Activated T-cell treated with anti-CD3 and anti-CD28 coated beads for 1 hour (primary cell): Measurements from ENCODE around the gene DOCK1.

Source experiments
- DNase-seq: peaks from one replicate; pipeline ENCODE4 v3.0.0-alpha.2; 2020; ENCODE audit warnings: low read depth

Gene DOCK1

GRCh38 chr10:127039435-127039834 lies 134.2 kb downstream of the DOCK1 start:
- DNase-seq: no peak

- DNase-seq: no peak
These were observed 135.5 kb downstream of the DOCK1 start for GRCh38 chr10:127040756-127041155.

- DNase-seq: no peak
These were observed 136.3 kb downstream of the DOCK1 start for GRCh38 chr10:127041552-127041951.

GRCh38 chr10:127043301-127043700 lies 138.1 kb downstream of the DOCK1 start:
- no peak for DNase-seq

GRCh38 chr10:127044186-127044585 lies 139.0 kb downstream of the DOCK1 start:
- DNase-seq: no peak

- DNase-seq: no peak
These were observed 142.0 kb downstream of the DOCK1 start for GRCh38 chr10:127046975-127047877.

GRCh38 chr10:127047878-127048238 lies 142.6 kb downstream of the DOCK1 start:
- DNase-seq: no peak

GRCh38 chr10:127048630-127049029 lies 143.4 kb downstream of the DOCK1 start:
- DNase-seq: no peak

GRCh38 chr10:127052001-127052400 lies 146.8 kb downstream of the DOCK1 start:
- no peak for DNase-seq

GRCh38 chr10:127055263-127055662 lies 150.0 kb downstream of the DOCK1 start:
- DNase-seq: no peak

- no peak for DNase-seq
These were observed 154.1 kb downstream of the DOCK1 start for GRCh38 chr10:127059314-127059713.

- no peak for DNase-seq
These were observed 158.5 kb downstream of the DOCK1 start for GRCh38 chr10:127063762-127064161.

GRCh38 chr10:127064474-127064873 lies 159.2 kb downstream of the DOCK1 start:
- DNase-seq: no peak

GRCh38 chr10:127067542-127068194 lies 162.4 kb downstream of the DOCK1 start:
- DNase-seq: no peak

GRCh38 chr10:127068485-127068884 lies 163.3 kb downstream of the DOCK1 start:
- DNase-seq: no peak

GRCh38 chr10:127069436-127069835 lies 164.2 kb downstream of the DOCK1 start:
- DNase-seq: no peak

- DNase-seq: no peak
These were observed 165.9 kb downstream of the DOCK1 start for GRCh38 chr10:127071126-127071525.

GRCh38 chr10:127073666-127074065 lies 168.4 kb downstream of the DOCK1 start:
- no peak for DNase-seq

GRCh38 chr10:127079392-127079791 lies 174.2 kb downstream of the DOCK1 start:
- no peak for DNase-seq

- no peak for DNase-seq
These were observed 175.1 kb downstream of the DOCK1 start for GRCh38 chr10:127080317-127080716.

- DNase-seq: no peak
These were observed 176.7 kb downstream of the DOCK1 start for GRCh38 chr10:127081851-127082345.

GRCh38 chr10:127082651-127083050 lies 177.4 kb downstream of the DOCK1 start:
- DNase-seq: no peak

- no peak for DNase-seq
These were observed 180.7 kb downstream of the DOCK1 start for GRCh38 chr10:127085957-127086356.
